Esophagus muscularis mucosa (tissue), 3 donors: Measurements from ENCODE around the gene GLCE.

Experiments
- POLR2A ChIP-seq: fragments of 450-650 bp; IDR thresholded peaks from one replicate; pipeline ENCODE4 v1.6.1; 2017; ENCODE audit warnings: antibody characterized with exemption, moderate library complexity, mild to moderate bottlenecking, low read depth
- TF ChIP-seq, protein P1 (sequence below), 3 experiments: fragments of 200-600 bp in 2 of 3; fragments of 450-650 bp in 1 of 3; sonication (generic) in 2 of 3; IDR thresholded peaks; one replicate each; pipeline ENCODE4 v1.5.1; 2017 to 2019; ENCODE audit warnings: antibody characterized with exemption in 3 of 3, mild to moderate bottlenecking in 2 of 3, moderate library complexity in 1 of 3

DNA sequence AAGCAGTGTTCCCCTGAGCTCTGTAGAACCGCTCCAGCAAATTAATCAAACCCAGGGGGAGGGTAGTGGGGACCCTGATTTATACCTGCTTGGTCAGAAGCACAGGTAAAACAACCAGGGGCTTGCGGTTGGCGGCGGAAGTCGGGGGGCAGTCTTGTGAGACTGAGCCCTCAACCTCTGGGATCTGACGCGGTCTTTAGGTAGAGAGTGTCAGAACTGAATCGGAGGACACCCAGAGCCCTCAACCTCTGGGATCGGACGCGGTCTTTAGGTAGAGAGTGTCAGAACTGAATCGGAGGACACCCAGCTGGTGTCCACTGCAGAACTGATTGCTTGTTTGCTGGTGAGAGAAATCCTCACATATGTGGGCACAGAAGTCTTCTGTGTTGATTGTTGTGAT lies 125.4 kb downstream of the GLCE start:
- TF ChIP-seq, protein P1, sequence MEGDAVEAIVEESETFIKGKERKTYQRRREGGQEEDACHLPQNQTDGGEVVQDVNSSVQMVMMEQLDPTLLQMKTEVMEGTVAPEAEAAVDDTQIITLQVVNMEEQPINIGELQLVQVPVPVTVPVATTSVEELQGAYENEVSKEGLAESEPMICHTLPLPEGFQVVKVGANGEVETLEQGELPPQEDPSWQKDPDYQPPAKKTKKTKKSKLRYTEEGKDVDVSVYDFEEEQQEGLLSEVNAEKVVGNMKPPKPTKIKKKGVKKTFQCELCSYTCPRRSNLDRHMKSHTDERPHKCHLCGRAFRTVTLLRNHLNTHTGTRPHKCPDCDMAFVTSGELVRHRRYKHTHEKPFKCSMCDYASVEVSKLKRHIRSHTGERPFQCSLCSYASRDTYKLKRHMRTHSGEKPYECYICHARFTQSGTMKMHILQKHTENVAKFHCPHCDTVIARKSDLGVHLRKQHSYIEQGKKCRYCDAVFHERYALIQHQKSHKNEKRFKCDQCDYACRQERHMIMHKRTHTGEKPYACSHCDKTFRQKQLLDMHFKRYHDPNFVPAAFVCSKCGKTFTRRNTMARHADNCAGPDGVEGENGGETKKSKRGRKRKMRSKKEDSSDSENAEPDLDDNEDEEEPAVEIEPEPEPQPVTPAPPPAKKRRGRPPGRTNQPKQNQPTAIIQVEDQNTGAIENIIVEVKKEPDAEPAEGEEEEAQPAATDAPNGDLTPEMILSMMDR (IDR thresholded peaks at IDR 0.05) = no peak
- no peak for TF ChIP-seq POLR2A
